ENCODE results near the gene FLRT1.
A peak's percentile ranks its signal among the peaks of the same experiment; 100 is the strongest.

The FLRT1 gene

GRCh38 chr11:64083398-64084080 lies 47.8 kb downstream of the FLRT1 start:
- H3K9me3 ChIP-seq (replicated peaks in 1 of 11) = no peaks in the 10 kb centered on the region
- peaks cover 13 to 55% (median 42%) of the 10 kb centered on the region in 10 experiments; a peak in 19 of 20 replicates for H3K4me1 ChIP-seq
- 0 out of 22 replicates have a peak overlapping the region, but pooled peaks of 2 of the 11 experiments have one; percentile 9 to 18 for H3K27ac ChIP-seq
- no peaks in the 10 kb centered on the region for H3K27me3 ChIP-seq
- TF ChIP-seq Cebpa-rat (IDR thresholded peaks at IDR 0.05) = no peak
- peak overlapping the region in 7 of 11 experiments; percentile 5 to 53 (median 25); a peak in 7 of 22 replicates for H3K4me2 ChIP-seq
- peaks cover 0 to 96% (median 27%) of the 10 kb centered on the region in 11 experiments; a peak in 16 of 22 replicates for H4K20me1 ChIP-seq
- H3K4me3 ChIP-seq = no peak overlapping the region
- peaks cover 0 to 5% (median 0%) of the 10 kb centered on the region in 11 experiments; a peak in 1 of 22 replicates for H3K36me3 ChIP-seq
- no peak overlapping the region for H3K9ac ChIP-seq

- no peak for TF ChIP-seq Cebpa-rat (IDR thresholded peaks at IDR 0.05)
- peaks cover 18 to 61% (median 50%) of the 10 kb centered on the region in 10 experiments for H3K4me1 ChIP-seq
- H3K9me3 ChIP-seq (replicated peaks in 1 of 11) = no peaks in the 10 kb centered on the region
- H3K27me3 ChIP-seq = no peaks in the 10 kb centered on the region
- H3K4me2 ChIP-seq = peak overlapping the region in 8 of 11 experiments; percentile 5 to 53 (median 18); a peak in 14 of 22 replicates
- no peak overlapping the region for H3K9ac ChIP-seq
- H3K27ac ChIP-seq = peak overlapping the region in 2 of 11 experiments; percentile 9 to 18; a peak in 2 of 22 replicates
- H4K20me1 ChIP-seq = peaks cover 0 to 93% (median 27%) of the 10 kb centered on the region in 11 experiments; a peak in 15 of 22 replicates
- peaks cover 0 to 5% (median 0%) of the 10 kb centered on the region in 11 experiments; a peak in 1 of 22 replicates for H3K36me3 ChIP-seq
- no peak overlapping the region for H3K4me3 ChIP-seq
Measured at GRCh38 chr11:64084146-64084950, 48.6 kb downstream of the FLRT1 start.

GRCh38 chr11:64084951-64085710 lies 49.4 kb downstream of the FLRT1 start:
- Histone ChIP-seq H3K4me3 (no peak overlapping the region), H3K4me2 (peak overlapping the region in 6 of 11 experiments; percentile 8 to 53 (median 30); a peak in 7 of 22 replicates), H3K27me3 (no peaks in the 10 kb centered on the region), H3K27ac (no peak overlapping the region), H3K4me1 (peaks cover 25 to 68% (median 57%) of the 10 kb centered on the region in 10 experiments), H3K9me3 (replicated peaks in 1 of 11) (no peaks in the 10 kb centered on the region), H3K9ac (peak overlapping the region in 1 of 11 experiments; percentile 27; a peak in 1 of 22 replicates), H4K20me1 (peaks cover 0 to 87% (median 27%) of the 10 kb centered on the region in 11 experiments; a peak in 15 of 22 replicates), H3K36me3 (peaks cover 0 to 5% (median 0%) of the 10 kb centered on the region in 11 experiments; a peak in 1 of 22 replicates)
- no peak for TF ChIP-seq Cebpa-rat (IDR thresholded peaks at IDR 0.05)

Data from BLaER1 treated with 17β-estradiol and CSF1 and Interleukin-3, amounts not matched to agents 10 nM and 100 nM (cell line).